ENCODE measurements around the gene P4HA3. TPM values are rescaled to one million over a fixed set of nuclear protein-coding genes. Genes with fewer than 3 reads are reported as not detected.

P4HA3 gene
- total and polyA plus RNA-seq, 9 of the 15 experiments (the other 6 are each of a cell fraction or from before 2014, with no cell fraction given), result 0.01 to 0.03 TPM; not detected in 7

DNA sequence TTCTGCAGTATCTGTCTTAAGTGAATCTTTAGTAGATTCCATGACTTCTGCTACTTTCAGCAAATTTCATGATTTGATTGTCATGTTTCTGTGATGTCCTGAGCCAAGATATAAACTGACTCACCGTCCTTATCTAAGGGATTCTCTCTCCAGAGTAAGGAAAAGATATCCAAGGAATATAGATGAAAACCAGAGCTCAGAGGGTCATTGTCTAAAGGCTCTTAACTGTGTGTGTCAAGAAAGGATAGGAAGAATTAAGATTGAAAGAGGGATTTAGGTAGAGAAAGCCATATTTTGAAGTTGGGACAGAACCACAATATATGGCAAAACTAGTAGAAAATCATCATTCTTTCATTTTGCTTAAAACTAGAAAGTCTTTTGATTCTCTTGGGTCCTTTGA lies 89.6 kb downstream of the P4HA3 start (continued):
- TF ChIP-seq GABPB2 (CRISPR knock-in tag; conservative IDR thresholded peaks at IDR 0.05), result no peak
- TF ChIP-seq STAT5B (CRISPR knock-in tag; IDR thresholded peaks at IDR 0.05), result no peak

- H4K20me1 ChIP-seq (replicated peaks; ENCODE audit: control insufficient read depth, insufficient read depth, low read length), result no peaks in the 10 kb centered on the region
- no peaks in the 10 kb centered on the region for H3K27me3 ChIP-seq (ENCODE audit: control insufficient read depth in 2 of 2, insufficient read depth in 2 of 2, low read length in 2 of 2)
- H3K4me2 ChIP-seq (ENCODE audit: insufficient read depth, low read length), result no peak overlapping the region
- H3K4me3 ChIP-seq, result no peak overlapping the region
- no peaks in the 10 kb centered on the region for H3K9me1 ChIP-seq (ENCODE audit: control insufficient read depth, insufficient read depth, low read length)
- in situ Hi-C loops (cut with MboI), result no loop called here
- WGBS (ENCODE audit: insufficient coverage, low coverage, missing lambda C conversion rate), result 100% methylated on average over 1 of the region's 1 CpG
- TF ChIP-seq ETV5 (CRISPR knock-in tag; IDR thresholded peaks at IDR 0.05; ENCODE audit: low read depth) (no peak), PURB (CRISPR knock-in tag; IDR thresholded peaks at IDR 0.05; ENCODE audit: low read depth) (no peak), DACH1 (IDR thresholded peaks at IDR 0.05; ENCODE audit: partially characterized antibody) (no peak), ZFPM2 (CRISPR knock-in tag; IDR thresholded peaks at IDR 0.05) (no peak), RNF219 (CRISPR knock-in tag; IDR thresholded peaks at IDR 0.05) (no peak), ZNF778 (CRISPR knock-in tag; IDR thresholded peaks at IDR 0.05) (no peak), NCOA1 (IDR thresholded peaks at IDR 0.05; ENCODE audit: low read depth) (no peak)
- TF ChIP-seq, protein P1, sequence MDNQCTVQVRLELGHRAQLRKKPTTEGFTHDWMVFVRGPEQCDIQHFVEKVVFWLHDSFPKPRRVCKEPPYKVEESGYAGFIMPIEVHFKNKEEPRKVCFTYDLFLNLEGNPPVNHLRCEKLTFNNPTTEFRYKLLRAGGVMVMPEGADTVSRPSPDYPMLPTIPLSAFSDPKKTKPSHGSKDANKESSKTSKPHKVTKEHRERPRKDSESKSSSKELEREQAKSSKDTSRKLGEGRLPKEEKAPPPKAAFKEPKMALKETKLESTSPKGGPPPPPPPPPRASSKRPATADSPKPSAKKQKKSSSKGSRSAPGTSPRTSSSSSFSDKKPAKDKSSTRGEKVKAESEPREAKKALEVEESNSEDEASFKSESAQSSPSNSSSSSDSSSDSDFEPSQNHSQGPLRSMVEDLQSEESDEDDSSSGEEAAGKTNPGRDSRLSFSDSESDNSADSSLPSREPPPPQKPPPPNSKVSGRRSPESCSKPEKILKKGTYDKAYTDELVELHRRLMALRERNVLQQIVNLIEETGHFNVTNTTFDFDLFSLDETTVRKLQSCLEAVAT (IDR thresholded peaks at IDR 0.05), result no peak
- no peaks in the 10 kb centered on the region for H3K4me1 ChIP-seq (replicated peaks in 1 of 2; ENCODE audit: control insufficient read depth in 2 of 2, insufficient read depth in 2 of 2, low read length in 2 of 2)
- no peak overlapping the region for H3K9ac ChIP-seq (ENCODE audit: insufficient read depth in 1 of 2, low read depth in 2 of 2, low read length in 2 of 2)
- H3K79me2 ChIP-seq (ENCODE audit: control insufficient read depth, insufficient read depth, low read length), result no peaks in the 10 kb centered on the region; the same call in 2 of the 3 replicates
- no peaks in the 10 kb centered on the region for H3K9me3 ChIP-seq (replicated peaks; ENCODE audit: control insufficient read depth, insufficient read depth, low read depth, low read length)
- ChIA-PET POLR2A (interaction anchor here (2.0 kb wide), 1 partner anchor 12 kb away, joined by 5 read pairs; no protein-coding TSS in a partner anchor), CTCF (ENCODE audit: low intra/inter-chr PET ratio) (no interaction called here)
- no TSS peak for BruUV-seq (replicated peaks)
- H3K27ac ChIP-seq (ENCODE audit: extremely low read depth, low read depth, low read length), result no peak overlapping the region
- no peak overlapping the region for H2AFZ ChIP-seq (ENCODE audit: low read depth, low read length)
- ATAC-seq (no peak), FAIRE-seq (no peak), DNase-seq (ENCODE audit: extremely low read depth in 1 of 4, low spot score in 3 of 4) (no peak)
- peaks cover 9% of the 10 kb centered on the region; the same call in 2 of the 3 replicates for H3K36me3 ChIP-seq (ENCODE audit: control insufficient read depth, insufficient read depth, low read length)
- intact Hi-C loops (cut with micrococcal nuclease), result no loop called here
Measured at GRCh38 chr11:74220376-74220775, 91.1 kb downstream of the P4HA3 start.

Small RNAs within 50 kb of the gene (small RNA-seq; reads per million reads assigned to genes)
- gene RF00409, result not detected

Other genes with a start within 250 kb of the P4HA3 start
- 10.9 and 13.9 TPM in 2 replicates for gene C2CD3, start 140.6 kb downstream of the P4HA3 start, total RNA-seq (2014; rRNA removed)
- gene C2CD3, start 140.6 kb downstream of the P4HA3 start, total RNA-seq (2014; rRNA removed; fragmentation: Illumina TruSeq; extraction: Trizol), result 11.1 and 13.0 TPM in 2 replicates
- 14.5 and 15.8 TPM in 2 replicates for gene C2CD3, start 140.6 kb downstream of the P4HA3 start, total RNA-seq (2015; rRNA removed; fragmentation: Illumina TruSeq; extraction: Trizol)
- 17.6 and 18.5 TPM in 2 replicates for gene C2CD3, start 140.6 kb downstream of the P4HA3 start, total RNA-seq (2021)
- 15.2 and 15.8 TPM in 2 replicates for gene C2CD3, start 140.6 kb downstream of the P4HA3 start, polyA plus RNA-seq (2011; rRNA removed)
- gene C2CD3, start 140.6 kb downstream of the P4HA3 start, polyA plus RNA-seq (2014; fragmentation: Illumina TruSeq; extraction: Trizol), result 18.7 and 20.2 TPM in 2 replicates
- gene C2CD3, start 140.6 kb downstream of the P4HA3 start, polyA plus RNA-seq (2014; fragmentation: Nextera tagmentation; extraction: Ambion mirVana), result 1 to 10 TPM; 4.4 to 5.1 TPM
- gene C2CD3, start 140.6 kb downstream of the P4HA3 start, polyA plus RNA-seq (2014; rRNA removed), result 15.4 and 15.8 TPM in 2 replicates
- 37.6 and 59.6 TPM in 2 replicates for gene PPME1, start 140.4 kb downstream of the P4HA3 start, total RNA-seq (2014; rRNA removed)
- 30.1 and 33.4 TPM in 2 replicates for gene PPME1, start 140.4 kb downstream of the P4HA3 start, total RNA-seq (2014; rRNA removed; fragmentation: Illumina TruSeq; extraction: Trizol)
- gene PPME1, start 140.4 kb downstream of the P4HA3 start, total RNA-seq (2015; rRNA removed; fragmentation: Illumina TruSeq; extraction: Trizol), result 42.3 and 45.7 TPM in 2 replicates
- gene PPME1, start 140.4 kb downstream of the P4HA3 start, total RNA-seq (2021), result 65.8 and 69.4 TPM in 2 replicates
- gene PPME1, start 140.4 kb downstream of the P4HA3 start, polyA plus RNA-seq (2011; rRNA removed), result 52.5 and 89.2 TPM in 2 replicates
- gene PPME1, start 140.4 kb downstream of the P4HA3 start, polyA plus RNA-seq (2014; fragmentation: Illumina TruSeq; extraction: Trizol), result 75.8 and 81.7 TPM in 2 replicates
- 10 to 100 TPM in 1 of 2 experiments, 1 to 10 TPM in 1; 9.8 to 24.1 TPM for gene PPME1, start 140.4 kb downstream of the P4HA3 start, polyA plus RNA-seq (2014; fragmentation: Nextera tagmentation; extraction: Ambion mirVana)
- gene PPME1, start 140.4 kb downstream of the P4HA3 start, polyA plus RNA-seq (2014; rRNA removed), result 33.1 and 48.4 TPM in 2 replicates
- gene PGM2L1, start 86.8 kb upstream of the P4HA3 start, total RNA-seq (2014; rRNA removed), result 0.36 and 0.57 TPM in 2 replicates
- 0.95 and 1.4 TPM in 2 replicates for gene PGM2L1, start 86.8 kb upstream of the P4HA3 start, total RNA-seq (2014; rRNA removed; fragmentation: Illumina TruSeq; extraction: Trizol)
- gene PGM2L1, start 86.8 kb upstream of the P4HA3 start, total RNA-seq (2015; rRNA removed; fragmentation: Illumina TruSeq; extraction: Trizol), result 0.53 and 0.76 TPM in 2 replicates
- 0.75 and 0.78 TPM in 2 replicates for gene PGM2L1, start 86.8 kb upstream of the P4HA3 start, total RNA-seq (2021)
- gene PGM2L1, start 86.8 kb upstream of the P4HA3 start, polyA plus RNA-seq (2011; rRNA removed), result 0.35 and 0.63 TPM in 2 replicates
- gene PGM2L1, start 86.8 kb upstream of the P4HA3 start, polyA plus RNA-seq (2014; fragmentation: Illumina TruSeq; extraction: Trizol), result 0.80 and 0.87 TPM in 2 replicates
- under 1 TPM; 0.32 to 0.46 TPM for gene PGM2L1, start 86.8 kb upstream of the P4HA3 start, polyA plus RNA-seq (2014; fragmentation: Nextera tagmentation; extraction: Ambion mirVana)
- 0.22 and 0.49 TPM in 2 replicates for gene PGM2L1, start 86.8 kb upstream of the P4HA3 start, polyA plus RNA-seq (2014; rRNA removed)
- 6.8 and 7.2 TPM in 2 replicates for gene KCNE3, start 155.9 kb upstream of the P4HA3 start, total RNA-seq (2014; rRNA removed)
- 7.0 and 8.0 TPM in 2 replicates for gene KCNE3, start 155.9 kb upstream of the P4HA3 start, total RNA-seq (2014; rRNA removed; fragmentation: Illumina TruSeq; extraction: Trizol)
- gene KCNE3, start 155.9 kb upstream of the P4HA3 start, total RNA-seq (2015; rRNA removed; fragmentation: Illumina TruSeq; extraction: Trizol), result 5.2 and 5.7 TPM in 2 replicates
- 5.9 and 6.2 TPM in 2 replicates for gene KCNE3, start 155.9 kb upstream of the P4HA3 start, total RNA-seq (2021)
- 2.0 and 2.4 TPM in 2 replicates for gene KCNE3, start 155.9 kb upstream of the P4HA3 start, polyA plus RNA-seq (2011; rRNA removed)
- 7.9 and 8.4 TPM in 2 replicates for gene KCNE3, start 155.9 kb upstream of the P4HA3 start, polyA plus RNA-seq (2014; fragmentation: Illumina TruSeq; extraction: Trizol)
- gene KCNE3, start 155.9 kb upstream of the P4HA3 start, polyA plus RNA-seq (2014; fragmentation: Nextera tagmentation; extraction: Ambion mirVana), result 1 to 10 TPM; 1.6 to 2.3 TPM
- 8.7 and 9.9 TPM in 2 replicates for gene KCNE3, start 155.9 kb upstream of the P4HA3 start, polyA plus RNA-seq (2014; rRNA removed)
- 4.5 and 5.5 TPM in 2 replicates for gene LIPT2, start 182.1 kb upstream of the P4HA3 start, total RNA-seq (2014; rRNA removed)
- gene LIPT2, start 182.1 kb upstream of the P4HA3 start, total RNA-seq (2014; rRNA removed; fragmentation: Illumina TruSeq; extraction: Trizol), result 2.3 and 3.3 TPM in 2 replicates
- 3.6 and 4.7 TPM in 2 replicates for gene LIPT2, start 182.1 kb upstream of the P4HA3 start, total RNA-seq (2015; rRNA removed; fragmentation: Illumina TruSeq; extraction: Trizol)
- 2.6 and 2.9 TPM in 2 replicates for gene LIPT2, start 182.1 kb upstream of the P4HA3 start, total RNA-seq (2021)
- 4.5 and 5.2 TPM in 2 replicates for gene LIPT2, start 182.1 kb upstream of the P4HA3 start, polyA plus RNA-seq (2011; rRNA removed)
- gene LIPT2, start 182.1 kb upstream of the P4HA3 start, polyA plus RNA-seq (2014; fragmentation: Illumina TruSeq; extraction: Trizol), result 3.3 and 4.3 TPM in 2 replicates
- gene LIPT2, start 182.1 kb upstream of the P4HA3 start, polyA plus RNA-seq (2014; fragmentation: Nextera tagmentation; extraction: Ambion mirVana), result 1 to 10 TPM in 1 of 2 experiments, under 1 TPM in 1; 1.00 to 1.4 TPM
- gene LIPT2, start 182.1 kb upstream of the P4HA3 start, polyA plus RNA-seq (2014; rRNA removed), result 2.9 and 3.5 TPM in 2 replicates